Tibial nerve (tissue), 4 donors: ENCODE data around the gene LRGUK. TPM values are rescaled to one million over a fixed set of nuclear protein-coding genes. Genes with fewer than 3 reads are reported as not detected.

Experiments used
- DNase-seq, 2 donors: peaks; one replicate each; pipeline ENCODE4 v3.0.0-alpha.2; 2019; ENCODE audit warnings: low spot score in 2 of 2
- H3K27ac ChIP-seq, 4 donors: fragments of 200-600 bp; sonication (generic) in 3 of 4; one replicate each; pipeline ENCODE4 v1.5.1; 2017 to 2019; ENCODE audit warnings: mild to moderate bottlenecking in 1 of 4
- H3K27me3 ChIP-seq, 2 donors: fragments of 200-600 bp; sonication (generic) in 1 of 2; one replicate each; pipeline versions ENCODE4 v1.5.1 to v1.6.0; 2017 to 2019
- H3K36me3 ChIP-seq, 3 donors: fragments of 200-600 bp; sonication (generic); one replicate each; pipeline ENCODE4 v1.5.1; 2018 to 2019
- H3K4me1 ChIP-seq, 4 donors: fragments of 200-600 bp; sonication (generic) in 3 of 4; one replicate each; pipeline ENCODE4 v1.5.1; 2017 to 2019
- H3K4me3 ChIP-seq, 4 donors: fragments of 200-600 bp; sonication (generic) in 3 of 4; one replicate each; pipeline ENCODE4 v1.5.1; 2017 to 2019; ENCODE audit warnings: mild to moderate bottlenecking in 1 of 4, moderate library complexity in 1 of 4
- H3K9me3 ChIP-seq, 4 donors: fragments of 200-600 bp; sonication (generic) in 3 of 4; one replicate each; pipeline ENCODE4 v1.5.1; 2017 to 2019
- CTCF ChIP-seq, 5 experiments: fragments of 200-600 bp in 3 of 5; fragments of 450-650 bp in 2 of 5; sonication (generic) in 3 of 5; IDR thresholded peaks; one replicate each; pipeline ENCODE4 v1.5.1; 2016 to 2019; ENCODE audit warnings: antibody characterized with exemption in 5 of 5, mild to moderate bottlenecking in 3 of 5, moderate library complexity in 2 of 5
- EP300 ChIP-seq, 2 donors: sonication (generic); formaldehyde crosslinking; IDR thresholded peaks; one replicate each; pipeline ENCODE4 v1.6.1; 2017; ENCODE audit warnings: antibody characterized with exemption in 2 of 2, mild to moderate bottlenecking in 1 of 2
- POLR2A ChIP-seq, 2 donors: fragments of 450-650 bp; IDR thresholded peaks; one replicate each; pipeline ENCODE4 v1.6.1; 2017; ENCODE audit warnings: antibody characterized with exemption in 2 of 2, mild to moderate bottlenecking in 2 of 2, moderate library complexity in 2 of 2
- WGBS, 2 donors: methylation state at CpG; one replicate each; pipeline ENCODE4 v1.1.5; 2018; 5-methylcytosine and 5-hydroxymethylcytosine counted together
- total RNA-seq, 4 donors: library from RNA; depleted of rRNA; stranded (reverse); fragments of >200 nt; gene quantifications; one replicate each; pipeline ENCODE4 v1.1.0, GENCODE V29; 2016

LRGUK gene
- total RNA-seq, 4 donors from 2014 or later, result 0.39 to 2.6 (median 1.5) TPM

- TF ChIP-seq POLR2A (IDR thresholded peaks at IDR 0.05) (no peak), EP300 (IDR thresholded peaks at IDR 0.05) (no peak), CTCF (IDR thresholded peaks at IDR 0.05) (no peak)
- DNase-seq, result no peak
- WGBS, 2 donors, result 86 to 90% methylated on average over 4 of the region's 4 CpGs
- H3K4me1 ChIP-seq, result no peaks in the 10 kb centered on the region
- no peaks in the 10 kb centered on the region for H3K36me3 ChIP-seq
- H3K4me3 ChIP-seq, result no peak overlapping the region
- peaks cover 0 to 10% (median 0%) of the 10 kb centered on the region in 4 donors for H3K9me3 ChIP-seq
- no peaks in the 10 kb centered on the region for H3K27me3 ChIP-seq
- no peak overlapping the region for H3K27ac ChIP-seq
These were observed 29.1 kb upstream of the LRGUK start for GRCh38 chr7:134098072-134098471.

GRCh38 chr7:134101716-134102115 is 25.4 kb upstream of the LRGUK start:
- Histone ChIP-seq H3K4me1 (no peaks in the 10 kb centered on the region), H3K36me3 (no peaks in the 10 kb centered on the region), H3K27me3 (no peaks in the 10 kb centered on the region), H3K9me3 (peaks cover 0 to 3% (median 0%) of the 10 kb centered on the region in 4 donors), H3K27ac (no peak overlapping the region), H3K4me3 (no peak overlapping the region)
- TF ChIP-seq POLR2A (IDR thresholded peaks at IDR 0.05), result no peak
- TF ChIP-seq CTCF (IDR thresholded peaks at IDR 0.05), result no peak
- TF ChIP-seq EP300 (IDR thresholded peaks at IDR 0.05), result no peak
- no peak for DNase-seq
- WGBS, 2 donors, result 27 to 36% methylated on average over 3 of the region's 3 CpGs

- Histone ChIP-seq H3K9me3 (no peaks in the 10 kb centered on the region), H3K27ac (no peak overlapping the region), H3K4me1 (no peaks in the 10 kb centered on the region), H3K27me3 (no peaks in the 10 kb centered on the region), H3K36me3 (no peaks in the 10 kb centered on the region), H3K4me3 (no peak overlapping the region)
- no peak for TF ChIP-seq POLR2A (IDR thresholded peaks at IDR 0.05)
- WGBS, 2 donors, result 97% methylated on average over 4 of the region's 4 CpGs
- DNase-seq, result no peak
These were observed 23.0 kb upstream of the LRGUK start for GRCh38 chr7:134104166-134104565.

- TF ChIP-seq POLR2A (IDR thresholded peaks at IDR 0.05) (no peak), EP300 (IDR thresholded peaks at IDR 0.05) (no peak), CTCF (IDR thresholded peaks at IDR 0.05) (no peak)
These were observed 21.3 kb upstream of the LRGUK start for GRCh38 chr7:134105841-134106240.

GRCh38 chr7:134108802-134109201 is 18.3 kb upstream of the LRGUK start:
- Histone ChIP-seq H3K9me3 (no peaks in the 10 kb centered on the region), H3K27ac (no peak overlapping the region), H3K36me3 (no peaks in the 10 kb centered on the region), H3K4me3 (no peak overlapping the region), H3K4me1 (no peaks in the 10 kb centered on the region), H3K27me3 (no peaks in the 10 kb centered on the region)
- TF ChIP-seq POLR2A (IDR thresholded peaks at IDR 0.05) (no peak), CTCF (IDR thresholded peaks at IDR 0.05) (no peak), EP300 (IDR thresholded peaks at IDR 0.05) (no peak)
- DNase-seq, result no peak
- 87 to 90% methylated on average over 2 of the region's 2 CpGs for WGBS, 2 donors

More at GRCh38 chr7:134105841-134106240, 21.3 kb upstream of the LRGUK start:
- H3K36me3 ChIP-seq, result no peaks in the 10 kb centered on the region
- no peak for DNase-seq
- 65 to 74% methylated on average over 4 of the region's 5 CpGs for WGBS, 2 donors
- H3K27ac ChIP-seq, result no peak overlapping the region
- H3K4me1 ChIP-seq, result no peaks in the 10 kb centered on the region
- H3K9me3 ChIP-seq, result no peaks in the 10 kb centered on the region
- H3K4me3 ChIP-seq, result no peak overlapping the region
- no peaks in the 10 kb centered on the region for H3K27me3 ChIP-seq

GRCh38 chr7:134113655-134114054 is 13.5 kb upstream of the LRGUK start:
- Histone ChIP-seq H3K4me1 (no peaks in the 10 kb centered on the region), H3K4me3 (no peak overlapping the region), H3K27me3 (no peaks in the 10 kb centered on the region), H3K36me3 (no peaks in the 10 kb centered on the region), H3K27ac (no peak overlapping the region), H3K9me3 (no peaks in the 10 kb centered on the region)
- no peak for TF ChIP-seq POLR2A (IDR thresholded peaks at IDR 0.05)
- TF ChIP-seq EP300 (IDR thresholded peaks at IDR 0.05), result no peak
- no peak for TF ChIP-seq CTCF (IDR thresholded peaks at IDR 0.05)
- no peak for DNase-seq
